Liver (tissue), 9 donors: ENCODE data around the gene CSNK1D. TPM values are rescaled to one million over a fixed set of nuclear protein-coding genes. Genes with fewer than 3 reads are reported as not detected.

Source experiments
- DNase-seq: peaks from one replicate; pipeline ENCODE4 v3.0.0-alpha.2; 2017; ENCODE audit warnings: low spot score
- H3K27ac ChIP-seq, 2 donors: one replicate each; pipeline ENCODE4 v1.7.0; 2013; ENCODE audit warnings: inconsistent platforms in 2 of 2, low read length in 2 of 2, control low read depth in 1 of 2, low read depth in 1 of 2, mild to moderate bottlenecking in 1 of 2
- H3K27me3 ChIP-seq, 4 donors: one replicate each; pipeline versions ENCODE4 v1.6.1 to v1.7.0; 2013; ENCODE audit warnings: low read length in 3 of 4, inconsistent platforms in 1 of 4, mild to moderate bottlenecking in 1 of 4, moderate library complexity in 1 of 4; ENCODE audit not compliant: control insufficient read depth in 4 of 4, insufficient read depth in 4 of 4
- H3K36me3 ChIP-seq, 4 donors: one replicate each; pipeline versions ENCODE4 v1.6.1 to v1.7.0; 2013; ENCODE audit warnings: low read length in 3 of 4, mild to moderate bottlenecking in 3 of 4, low read depth in 1 of 4, moderate library complexity in 1 of 4; ENCODE audit not compliant: control insufficient read depth in 4 of 4, insufficient read depth in 3 of 4
- H3K4me1 ChIP-seq, 4 donors: one replicate each; pipeline versions ENCODE4 v1.6.1 to v1.7.0; 2013; ENCODE audit warnings: low read length in 3 of 4, mild to moderate bottlenecking in 3 of 4, moderate library complexity in 1 of 4; ENCODE audit not compliant: control insufficient read depth in 4 of 4, insufficient read depth in 4 of 4
- H3K4me3 ChIP-seq, 3 donors: one replicate each; pipeline versions ENCODE4 v1.6.1 to v1.7.0; 2013; ENCODE audit warnings: low read length in 3 of 3, control low read depth in 1 of 3, low read depth in 1 of 3, mild to moderate bottlenecking in 1 of 3
- H3K9ac ChIP-seq, 2 donors: one replicate each; pipeline ENCODE4 v1.7.0; 2013; ENCODE audit warnings: low read length in 2 of 2, mild to moderate bottlenecking in 2 of 2, moderate library complexity in 2 of 2, control low read depth in 1 of 2, low read depth in 1 of 2
- H3K9me3 ChIP-seq, 4 donors: one replicate each; pipeline versions ENCODE4 v1.6.1 to v1.7.0; 2013; ENCODE audit warnings: low read length in 3 of 4; ENCODE audit not compliant: control insufficient read depth in 4 of 4
- ATF3 ChIP-seq: IDR thresholded peaks from 2 replicates; pipeline ENCODE4 v1.6.1; 2016; ENCODE audit warnings: antibody characterized with exemption
- CTCF ChIP-seq: fragments of 150-350 bp; IDR thresholded peaks from 2 replicates; pipeline ENCODE4 v1.5.1; 2017; ENCODE audit warnings: improper control_type of control experiment, low read depth, low read length; ENCODE audit not compliant: missing input control
- EGR1 ChIP-seq, 2 donors: IDR thresholded peaks; 2 replicates each; pipeline ENCODE4 v1.6.1; 2016 to 2018; ENCODE audit warnings: antibody characterized with exemption in 2 of 2, low read depth in 2 of 2
- FOXA1 ChIP-seq: IDR thresholded peaks from 2 replicates; pipeline ENCODE4 v1.6.1; 2016; ENCODE audit warnings: antibody characterized with exemption
- FOXA2 ChIP-seq: IDR thresholded peaks from 2 replicates; pipeline ENCODE4 v1.6.1; 2016; ENCODE audit warnings: antibody characterized with exemption
- GABPA ChIP-seq, 2 donors: IDR thresholded peaks in 1 of 2; conservative IDR thresholded peaks in 1 of 2; 2 replicates each; pipeline ENCODE4 v1.6.1; 2016; ENCODE audit warnings: antibody characterized with exemption in 2 of 2, mild to moderate bottlenecking in 1 of 2, moderate library complexity in 1 of 2
- HNF4A ChIP-seq, 2 donors: conservative IDR thresholded peaks; 2 replicates each; pipeline ENCODE4 v1.6.1; 2016; ENCODE audit warnings: antibody characterized with exemption in 2 of 2, mild to moderate bottlenecking in 2 of 2
- HNF4G ChIP-seq: IDR thresholded peaks from 2 replicates; pipeline ENCODE4 v1.6.1; 2016; ENCODE audit warnings: antibody characterized with exemption
- JUND ChIP-seq, 2 donors: IDR thresholded peaks; 2 replicates each; pipeline ENCODE4 v1.6.1; 2016; ENCODE audit warnings: antibody characterized with exemption in 2 of 2
- MAX ChIP-seq: IDR thresholded peaks from 2 replicates; pipeline ENCODE4 v1.6.1; 2016; ENCODE audit warnings: antibody characterized with exemption
- NR2F2 ChIP-seq: IDR thresholded peaks from 2 replicates; pipeline ENCODE4 v1.6.1; 2016; ENCODE audit warnings: antibody characterized with exemption
- RAD21 ChIP-seq, 2 donors: IDR thresholded peaks; 2 replicates each; pipeline ENCODE4 v1.6.1; 2016; ENCODE audit warnings: antibody characterized with exemption in 2 of 2, mild to moderate bottlenecking in 2 of 2
- REST ChIP-seq: IDR thresholded peaks from 2 replicates; pipeline ENCODE4 v1.6.1; 2016; ENCODE audit warnings: antibody characterized with exemption, mild to moderate bottlenecking
- RXRA ChIP-seq, 2 donors: IDR thresholded peaks; 2 replicates each; pipeline ENCODE4 v1.6.1; 2017 to 2018; ENCODE audit warnings: antibody characterized with exemption in 2 of 2, mild to moderate bottlenecking in 1 of 2
- SP1 ChIP-seq: IDR thresholded peaks from 2 replicates; pipeline ENCODE4 v1.6.1; 2018; ENCODE audit warnings: antibody characterized with exemption, mild to moderate bottlenecking
- YY1 ChIP-seq: IDR thresholded peaks from 2 replicates; pipeline ENCODE4 v1.6.1; 2016; ENCODE audit warnings: antibody characterized with exemption, mild to moderate bottlenecking
- WGBS: extraction: QIAGEN DNeasy Blood & Tissue Kit; methylation state at CpG from one replicate; pipeline ENCODE4 v1.1.7; 2013; 5-methylcytosine and 5-hydroxymethylcytosine counted together
- polyA plus RNA-seq, 2 donors: library from polyadenylated mRNA; stranded (reverse) in 1 of 2; unstranded in 1 of 2; fragments of 200-250 nt in 1 of 2; fragments of >200 nt in 1 of 2; fragmentation: Nextera tagmentation in 1 of 2; extraction: Ambion mirVana in 1 of 2; gene quantifications; one replicate each; pipeline versions ENCODE4 v1.2.1 to v1.2.3, GENCODE V29; 2013 to 2015
- total RNA-seq, 2 donors: library from RNA; depleted of rRNA; stranded (reverse); fragments of >200 nt; gene quantifications; one replicate each; pipeline ENCODE4 v1.2.3, GENCODE V29; 2014
- donor health status: healthy.
- donor health status: healthy.
- donor health status: healthy.
- donor health status: healthy.
- donor health status: healthy.

CSNK1D gene
- total and polyA plus RNA-seq, 4 donors: 22.0 to 49.0 (median 34.2) TPM

- H3K4me1 ChIP-seq: peaks cover 22 to 72% (median 57%) of the 10 kb centered on the region in 4 donors
- H3K4me3 ChIP-seq: no peak overlapping the region
- DNase-seq: no peak
- no peak for TF ChIP-seq RAD21 (IDR thresholded peaks at IDR 0.05)
- no peak for TF ChIP-seq HNF4G
- TF ChIP-seq GABPA (IDR thresholded peaks at IDR 0.05 in 1 of 2, conservative IDR thresholded peaks at IDR 0.05 in 1 of 2): no peak
- no peak for TF ChIP-seq YY1
- TF ChIP-seq FOXA1: no peak
- no peak for TF ChIP-seq ATF3
- no peak for TF ChIP-seq SP1
- TF ChIP-seq RXRA (IDR thresholded peaks at IDR 0.05): no peak
- TF ChIP-seq NR2F2: no peak
- TF ChIP-seq MAX: no peak
- no peak for TF ChIP-seq EGR1 (IDR thresholded peaks at IDR 0.05; ENCODE audit: low read depth in 2 of 2)
- no peak for TF ChIP-seq JUND (IDR thresholded peaks at IDR 0.05)
- H3K36me3 ChIP-seq: peaks cover 2 to 15% (median 8%) of the 10 kb centered on the region in 4 donors
- H3K27me3 ChIP-seq: no peaks in the 10 kb centered on the region
- no peak overlapping the region for H3K9ac ChIP-seq
- H3K9me3 ChIP-seq: no peaks in the 10 kb centered on the region
- H3K27ac ChIP-seq: peak overlapping the region in 1 of 2 donors; percentile 6
- WGBS: 81% methylated on average over 13 of the region's 13 CpGs
These were observed 3.5 kb downstream of the CSNK1D start for GRCh38 chr17:82269882-82270500.

- Histone ChIP-seq H3K4me1 (peaks cover 22 to 70% (median 57%) of the 10 kb centered on the region in 4 donors), H3K9me3 (no peaks in the 10 kb centered on the region), H3K36me3 (peaks cover 2 to 15% (median 10%) of the 10 kb centered on the region in 4 donors), H3K27ac (peak overlapping the region in 1 of 2 donors; percentile 6), H3K27me3 (no peaks in the 10 kb centered on the region), H3K4me3 (no peak overlapping the region), H3K9ac (no peak overlapping the region)
- TF ChIP-seq HNF4A (conservative IDR thresholded peaks at IDR 0.05): peak in 1 of 2 donors; percentile 28
- TF ChIP-seq RXRA (IDR thresholded peaks at IDR 0.05): no peak
- no peak for TF ChIP-seq JUND (IDR thresholded peaks at IDR 0.05)
- TF ChIP-seq HNF4G: no peak
- no peak for TF ChIP-seq NR2F2
- no peak for DNase-seq
- WGBS: 59% methylated on average over 10 of the region's 10 CpGs
These were observed 4.2 kb downstream of the CSNK1D start for GRCh38 chr17:82269138-82269881.

- Histone ChIP-seq H3K27me3 (no peaks in the 10 kb centered on the region), H3K4me1 (peaks cover 21 to 63% (median 52%) of the 10 kb centered on the region in 4 donors), H3K36me3 (peaks cover 2 to 22% (median 20%) of the 10 kb centered on the region in 4 donors), H3K4me3 (no peak overlapping the region), H3K9me3 (no peaks in the 10 kb centered on the region), H3K27ac (peak overlapping the region; percentile 94 to 100), H3K9ac (peak overlapping the region; percentile 58 to 92)
- 15% methylated on average over 21 of the region's 21 CpGs for WGBS
- DNase-seq: peak; percentile 72
- TF ChIP-seq EGR1 (IDR thresholded peaks at IDR 0.05; ENCODE audit: low read depth in 2 of 2) (peak in 1 of 2 donors; percentile 80), JUND (IDR thresholded peaks at IDR 0.05) (peak; percentile 100), MAX (peak; percentile 97), RAD21 (IDR thresholded peaks at IDR 0.05) (peak; percentile 49 to 63), RXRA (IDR thresholded peaks at IDR 0.05) (peak; percentile 99 to 100), FOXA1 (peak; percentile 86), HNF4A (conservative IDR thresholded peaks at IDR 0.05) (peak; percentile 97 to 98), FOXA2 (peak; percentile 56), HNF4G (peak; percentile 95), CTCF (no peak), REST (peak; percentile 83), GABPA (IDR thresholded peaks at IDR 0.05 in 1 of 2, conservative IDR thresholded peaks at IDR 0.05 in 1 of 2) (peak in 1 of 2 donors; percentile 69), YY1 (peak; percentile 90), ATF3 (peak; percentile 99)
These were observed 5.7 kb downstream of the CSNK1D start for GRCh38 chr17:82267575-82268379.
